Hematopoietic multipotent progenitor cell treated with erythropoietin and hydrocortisone succinate and interleukin-3 and kit ligand, for 8 days (in vitro differentiated cells): ENCODE data around the gene TIGD3.
"Not testable (repeated sequence)": the region's sequence is repeated elsewhere in the genome, so short reads cannot be mapped to it uniquely, and the experiment has no call there.

ENCODE experiments used
- DNase-seq: peaks from one replicate; pipeline ENCODE4 v3.0.0-alpha.2; 2015

TIGD3 gene

GRCh38 chr11:65325435-65325834, 29.1 kb upstream of the TIGD3 start:
- DNase-seq, result no peak

GRCh38 chr11:65327021-65327420, 27.5 kb upstream of the TIGD3 start:
- DNase-seq, result no peak

- no peak for DNase-seq
Measured at GRCh38 chr11:65329478-65329877, 25.1 kb upstream of the TIGD3 start.

- DNase-seq, result peak; percentile 92
Measured at GRCh38 chr11:65329944-65330403, 24.6 kb upstream of the TIGD3 start.

- no peak for DNase-seq
Measured at GRCh38 chr11:65330544-65330943, 24.0 kb upstream of the TIGD3 start.

GRCh38 chr11:65332591-65332990, 22.0 kb upstream of the TIGD3 start:
- DNase-seq, result not testable (repeated sequence)

GRCh38 chr11:65334696-65335295, 19.8 kb upstream of the TIGD3 start:
- DNase-seq, result no peak

GRCh38 chr11:65338676-65339075, 15.9 kb upstream of the TIGD3 start:
- no peak for DNase-seq

- no peak for DNase-seq
Measured at GRCh38 chr11:65340226-65340625, 14.3 kb upstream of the TIGD3 start.

- DNase-seq, result no peak
Measured at GRCh38 chr11:65341856-65342255, 12.7 kb upstream of the TIGD3 start.

GRCh38 chr11:65351511-65351910, 3.0 kb upstream of the TIGD3 start:
- DNase-seq, result no peak

- DNase-seq, result peak; percentile 36
Measured at GRCh38 chr11:65352783-65353182, 1.8 kb upstream of the TIGD3 start.

GRCh38 chr11:65353376-65353775, 1.2 kb upstream of the TIGD3 start:
- no peak for DNase-seq

- DNase-seq, result no peak
Measured at GRCh38 chr11:65353900-65354264, 669 bp upstream of the TIGD3 start.

GRCh38 chr11:65355013-65355775, 643 bp downstream of the TIGD3 start:
- DNase-seq, result peak; percentile 34

- DNase-seq, result no peak
Measured at GRCh38 chr11:65355776-65356393, 1.3 kb downstream of the TIGD3 start.

GRCh38 chr11:65356394-65356972, 1.9 kb downstream of the TIGD3 start:
- DNase-seq, result no peak

GRCh38 chr11:65357856-65358356, 3.4 kb downstream of the TIGD3 start:
- no peak for DNase-seq

- peak; percentile 70 for DNase-seq
Measured at GRCh38 chr11:65362320-65362931, 7.9 kb downstream of the TIGD3 start.

GRCh38 chr11:65362966-65363365, 8.4 kb downstream of the TIGD3 start:
- DNase-seq, result no peak

- DNase-seq, result peak; percentile 35
Measured at GRCh38 chr11:65363770-65364169, 9.2 kb downstream of the TIGD3 start.

- DNase-seq, result peak; percentile 89
Measured at GRCh38 chr11:65366340-65366773, 11.8 kb downstream of the TIGD3 start.

- no peak for DNase-seq
Measured at GRCh38 chr11:65370659-65371049, 16.1 kb downstream of the TIGD3 start.
